GM18868 (cell line): Measurements from ENCODE around the gene GPS1.
"Not testable (repeated sequence)": the region's sequence is repeated elsewhere in the genome, so short reads cannot be mapped to it uniquely, and the experiment has no call there.

Experiments used
- ATAC-seq: cut with Tn5 transposase; IDR thresholded peaks from one replicate; pipeline ENCODE4 v1.9.1; 2021; ENCODE audit warnings: mild to moderate bottlenecking, moderate library complexity; ENCODE audit not compliant: unreplicated experiment

GPS1 gene

GRCh38 chr17:82025401-82026107, 26.1 kb upstream of the GPS1 start:
- no peak for ATAC-seq

GRCh38 chr17:82028246-82028645, 23.5 kb upstream of the GPS1 start:
- no peak for ATAC-seq

GRCh38 chr17:82028966-82029365, 22.7 kb upstream of the GPS1 start:
- no peak for ATAC-seq

GRCh38 chr17:82029391-82029790, 22.3 kb upstream of the GPS1 start:
- ATAC-seq: no peak

- ATAC-seq: no peak
Observed at GRCh38 chr17:82029990-82030469, 21.7 kb upstream of the GPS1 start.

- no peak for ATAC-seq
Observed at GRCh38 chr17:82030470-82031302, 21.0 kb upstream of the GPS1 start.

- ATAC-seq: no peak
Observed at GRCh38 chr17:82031303-82031884, 20.3 kb upstream of the GPS1 start, which contains the start of gene RAC3. Gene RAC3 (plus strand): TSS chr17:82031678. CDS start chr17:82031762, 84 bp downstream.

- no peak for ATAC-seq
Observed at GRCh38 chr17:82031885-82032627, 19.6 kb upstream of the GPS1 start.

- no peak for ATAC-seq
Observed at GRCh38 chr17:82033359-82034085, 18.2 kb upstream of the GPS1 start.

- ATAC-seq: no peak
Observed at GRCh38 chr17:82034371-82035011, 17.2 kb upstream of the GPS1 start.

- no peak for ATAC-seq
Observed at GRCh38 chr17:82035488-82035887, 16.2 kb upstream of the GPS1 start.

- no peak for ATAC-seq
Observed at GRCh38 chr17:82035956-82036633, 15.6 kb upstream of the GPS1 start.

- no peak for ATAC-seq
Observed at GRCh38 chr17:82036634-82037091, 15.0 kb upstream of the GPS1 start.

GRCh38 chr17:82037092-82037888, 14.4 kb upstream of the GPS1 start, which contains the start of gene DCXR:
Gene DCXR (minus strand): TSS chr17:82037697. CDS start chr17:82037682, 15 bp downstream.
- peak; percentile 90 for ATAC-seq

- ATAC-seq: no peak
Observed at GRCh38 chr17:82037889-82038195, 13.9 kb upstream of the GPS1 start.

- not testable (repeated sequence) for ATAC-seq
Observed at GRCh38 chr17:82038796-82039409, 12.8 kb upstream of the GPS1 start.

GRCh38 chr17:82039695-82040299, 11.9 kb upstream of the GPS1 start:
- no peak for ATAC-seq
